HEK293T (cell line): ENCODE measurements around the gene HAGHL.

ENCODE experiments used
- BHLHE40 ChIP-seq: fragments of 450-650 bp; IDR thresholded peaks from 2 replicates; pipeline ENCODE4 v1.6.1; 2016; ENCODE audit warnings: mild to moderate bottlenecking, moderate library complexity, borderline replicate concordance
- HDGF ChIP-seq: fragments of 450-650 bp; IDR thresholded peaks from 2 replicates; pipeline ENCODE4 v1.6.1; 2017; ENCODE audit warnings: antibody characterized with exemption, borderline replicate concordance
- NFRKB ChIP-seq: fragments of 450-650 bp; IDR thresholded peaks from 2 replicates; pipeline ENCODE4 v1.6.1; 2016; ENCODE audit warnings: mild to moderate bottlenecking, moderate library complexity
- PKNOX1 ChIP-seq: fragments of 450-650 bp; IDR thresholded peaks from 2 replicates; pipeline ENCODE4 v1.6.1; 2016
- SP1 ChIP-seq: fragments of 450-650 bp; IDR thresholded peaks from 2 replicates; pipeline ENCODE4 v1.6.1; 2017
- SUZ12 ChIP-seq: fragments of 450-650 bp; IDR thresholded peaks from 2 replicates; pipeline ENCODE4 v1.6.1; 2016; ENCODE audit warnings: mild to moderate bottlenecking
- TARDBP ChIP-seq: fragments of 450-650 bp; IDR thresholded peaks from 2 replicates; pipeline ENCODE4 v1.6.1; 2016

DNA sequence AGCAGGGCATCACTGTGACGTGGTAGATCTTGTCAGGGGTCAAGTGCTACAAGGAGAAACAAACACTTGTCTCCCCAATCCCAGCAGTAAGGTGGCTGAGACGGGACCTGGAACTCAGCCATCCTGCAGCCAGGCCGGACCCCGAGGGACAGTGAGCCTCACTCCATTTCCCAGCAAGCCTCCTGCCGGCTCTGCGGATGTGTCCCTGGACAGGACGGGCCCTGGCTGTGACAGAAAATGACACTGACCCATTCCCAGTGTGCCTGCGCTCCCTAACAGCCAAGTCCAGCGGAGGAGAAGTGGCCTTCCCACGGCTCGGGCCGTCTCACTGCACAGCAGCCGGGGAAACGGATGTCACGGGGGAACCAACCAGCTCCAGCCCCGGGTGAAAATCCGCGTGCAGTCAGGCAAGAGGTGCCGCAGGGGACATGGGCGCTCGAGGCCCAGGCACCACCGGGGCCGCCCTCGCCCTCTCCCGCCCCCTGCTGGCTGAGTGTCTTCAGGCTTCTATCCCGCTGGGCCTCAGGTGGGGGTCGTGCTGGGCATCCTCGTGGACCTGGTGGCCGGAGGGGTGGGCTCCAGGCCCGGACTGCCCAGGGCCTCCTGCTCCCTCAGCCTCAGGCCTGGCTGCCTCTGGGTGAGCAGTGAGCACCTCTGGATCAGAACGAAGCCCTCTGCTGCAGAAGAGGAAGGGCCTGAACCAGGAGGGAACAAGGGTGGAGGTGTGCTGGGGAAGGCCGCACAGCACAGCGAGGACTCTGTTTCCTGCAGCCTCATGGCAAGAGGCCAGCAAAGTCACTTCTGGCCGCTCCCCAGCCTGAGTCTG is 6.7 kb downstream of the HAGHL start:
- TF ChIP-seq HDGF, result no peak
- no peak for TF ChIP-seq SUZ12
- TF ChIP-seq PKNOX1, result no peak
- no peak for TF ChIP-seq SP1
- TF ChIP-seq NFRKB, result no peak
- TF ChIP-seq TARDBP, result no peak
- no peak for TF ChIP-seq BHLHE40
